Measurements from ENCODE around the gene TSHZ1.
"Not testable (repeated sequence)": the region's sequence is repeated elsewhere in the genome, so short reads cannot be mapped to it uniquely, and the experiment has no call there.

Gene TSHZ1

GRCh38 chr18:75320506-75320905 is 109.9 kb downstream of the TSHZ1 start:
- no peak for DNase-seq

GRCh38 chr18:75321431-75321830 is 110.8 kb downstream of the TSHZ1 start:
- no peak for DNase-seq

DNA sequence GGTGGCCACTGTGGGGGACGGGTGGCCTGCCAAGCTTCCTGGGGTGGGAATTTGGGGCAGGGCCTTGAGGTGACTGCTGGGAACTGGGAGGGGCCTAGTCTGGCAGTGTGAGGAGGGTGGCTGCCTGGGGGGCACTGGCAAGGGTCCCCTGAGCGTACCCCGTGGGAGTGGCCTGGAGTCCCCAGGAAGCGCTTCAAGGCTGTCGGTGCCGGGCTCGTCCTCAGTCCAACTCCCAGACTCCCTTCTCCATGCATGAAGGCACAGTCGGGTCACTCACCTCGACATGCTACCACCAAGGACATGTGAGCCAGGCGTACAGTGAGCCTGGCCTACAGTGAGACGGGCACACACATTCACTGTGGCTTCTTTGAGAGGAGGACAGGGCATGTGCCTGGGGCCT is 111.6 kb downstream of the TSHZ1 start:
- no peak for DNase-seq

GRCh38 chr18:75323821-75324585 is 113.4 kb downstream of the TSHZ1 start:
- DNase-seq: no peak

GRCh38 chr18:75324686-75325257 is 114.2 kb downstream of the TSHZ1 start:
- DNase-seq: no peak

GRCh38 chr18:75329753-75330152 is 119.2 kb downstream of the TSHZ1 start:
- DNase-seq: not testable (repeated sequence)

GRCh38 chr18:75330308-75330707 is 119.7 kb downstream of the TSHZ1 start:
- DNase-seq: no peak

GRCh38 chr18:75334869-75335268 is 124.3 kb downstream of the TSHZ1 start:
- no peak for DNase-seq

- no peak for DNase-seq
Measured at GRCh38 chr18:75335511-75335910, 124.9 kb downstream of the TSHZ1 start.

DNA sequence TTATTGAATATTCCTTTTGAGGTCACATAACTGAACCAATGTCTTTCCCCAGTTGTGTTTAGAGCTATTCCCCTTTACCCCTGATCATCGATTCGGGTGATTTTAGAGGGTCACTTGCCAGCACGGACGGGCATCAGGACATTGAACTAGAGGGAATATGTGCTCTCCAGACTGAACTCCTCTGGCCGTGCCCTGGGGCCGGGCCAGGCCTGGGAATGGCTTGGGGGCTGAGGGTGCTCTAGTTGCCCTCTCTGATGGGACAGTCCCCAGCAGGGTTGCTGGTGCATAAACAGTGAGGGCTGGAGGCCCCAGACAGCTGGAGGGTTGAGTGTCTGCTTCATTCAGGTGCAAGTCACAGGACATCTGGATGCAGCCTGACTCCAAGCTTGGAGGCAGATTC is 126.2 kb downstream of the TSHZ1 start:
- DNase-seq: no peak

- no peak for DNase-seq
Measured at GRCh38 chr18:75337348-75337747, 126.8 kb downstream of the TSHZ1 start.

DNA sequence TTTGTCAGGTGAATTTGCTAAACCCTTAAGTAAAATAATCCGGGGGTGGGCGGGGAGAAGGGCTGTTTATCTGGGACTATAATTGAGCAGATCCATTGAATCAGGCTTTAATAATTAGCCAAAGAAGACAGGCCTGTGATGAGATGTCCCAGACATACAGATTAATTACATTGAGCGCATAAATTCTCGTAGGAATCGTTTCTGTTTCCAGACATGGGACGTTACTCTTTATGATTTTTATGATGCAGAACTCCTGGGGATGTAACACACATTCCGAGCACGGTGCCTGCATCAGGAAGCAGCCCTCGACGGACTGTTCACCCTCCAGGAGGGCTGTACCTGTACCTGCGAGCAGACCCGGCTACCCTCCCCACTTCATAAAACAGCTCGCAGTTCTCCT is 128.0 kb downstream of the TSHZ1 start:
- DNase-seq: no peak
